NCI-H2171 treated with DMSO at 0.1 percent for 48 hours (cell line): Measurements from ENCODE around the gene PAGE3.

ENCODE experiments used
- DNase-seq: peaks from one replicate; lab custom pipeline; 2025; lab: John Stamatoyannopoulos, UW

PAGE3 gene

GRCh38 chrX:55264816-55265215, at the start of gene PAGE3:
TSS of gene PAGE3 (minus strand) at chrX:55264916. CDS start at chrX:55263903, 1,013 bp downstream.
- no peak for DNase-seq

GRCh38 chrX:55312655-55313054, 47.9 kb upstream of the PAGE3 start:
- no peak for DNase-seq

- DNase-seq, result no peak
Measured at GRCh38 chrX:55290963-55291362, 26.2 kb upstream of the PAGE3 start.

- DNase-seq, result no peak
Measured at GRCh38 chrX:55279832-55280231, 15.1 kb upstream of the PAGE3 start.

GRCh38 chrX:55260806-55261205, 3.9 kb downstream of the PAGE3 start:
- no peak for DNase-seq

GRCh38 chrX:55253528-55253927, 11.2 kb downstream of the PAGE3 start:
- no peak for DNase-seq

GRCh38 chrX:55240788-55241340, 23.9 kb downstream of the PAGE3 start:
- no peak for DNase-seq

GRCh38 chrX:55220119-55220794, 44.5 kb downstream of the PAGE3 start, which contains the start of gene PAGE5:
TSS of gene PAGE5 (plus strand) at chrX:55220346. CDS start at chrX:55221383, 1,037 bp downstream.
- DNase-seq, result no peak

- no peak for DNase-seq
Measured at GRCh38 chrX:55213381-55213780, 51.3 kb downstream of the PAGE3 start.

- no peak for DNase-seq
Measured at GRCh38 chrX:55210931-55211677, 53.6 kb downstream of the PAGE3 start.
